ELF-1 (cell line): Measurements from ENCODE around the gene KCNV2.
"Not testable (repeated sequence)": the region's sequence is repeated elsewhere in the genome, so short reads cannot be mapped to it uniquely, and the experiment has no call there.

Source experiments
- DNase-seq: peaks from one replicate; pipeline ENCODE4 v3.0.0-alpha.2; 2016; ENCODE audit warnings: low read depth, low spot score

KCNV2 gene

DNA sequence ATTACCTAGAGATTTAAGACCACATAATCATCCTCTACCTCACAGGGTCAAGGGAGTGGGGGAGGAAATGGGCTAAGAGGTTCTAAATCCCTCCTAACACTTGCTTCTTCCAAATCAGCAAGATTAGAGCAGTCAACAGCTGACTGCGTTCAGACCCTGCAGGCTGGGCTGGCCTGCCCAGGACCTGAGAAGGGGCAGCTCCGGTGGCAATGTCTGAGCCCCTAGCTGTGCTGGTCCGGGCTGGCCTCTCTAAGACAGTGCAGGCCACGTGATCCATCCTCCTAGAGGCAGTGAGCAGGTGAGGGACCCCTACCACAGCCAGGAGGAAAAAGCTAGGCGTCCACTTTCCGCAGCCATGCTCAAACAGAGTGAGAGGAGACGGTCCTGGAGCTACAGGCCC is at the start of gene KCNV2:
Gene KCNV2 (plus strand): TSS at position 126 of the 400 bp plus-strand sequence. CDS start 230 bp downstream, at position 356.
- no peak for DNase-seq

DNA sequence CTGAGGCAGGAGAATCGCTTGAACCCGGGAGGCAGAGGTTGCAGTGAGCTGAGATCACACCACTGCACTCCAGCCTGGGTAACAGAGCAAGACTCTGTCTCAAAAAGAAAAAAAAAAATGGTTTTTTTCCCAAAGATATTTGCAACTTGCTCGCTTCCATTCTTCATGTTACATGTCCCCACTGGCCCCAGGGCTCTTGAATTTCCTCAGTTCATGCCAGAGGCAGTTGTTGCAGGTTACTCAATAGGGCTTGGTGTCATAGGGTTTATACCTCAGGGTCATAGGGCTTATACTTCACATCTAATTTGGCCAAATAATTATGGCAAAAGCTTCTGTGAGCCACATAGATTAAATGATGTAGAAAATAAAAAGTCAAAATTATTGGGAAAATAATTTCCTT is 44.1 kb upstream of the KCNV2 start:
- no peak for DNase-seq

DNA sequence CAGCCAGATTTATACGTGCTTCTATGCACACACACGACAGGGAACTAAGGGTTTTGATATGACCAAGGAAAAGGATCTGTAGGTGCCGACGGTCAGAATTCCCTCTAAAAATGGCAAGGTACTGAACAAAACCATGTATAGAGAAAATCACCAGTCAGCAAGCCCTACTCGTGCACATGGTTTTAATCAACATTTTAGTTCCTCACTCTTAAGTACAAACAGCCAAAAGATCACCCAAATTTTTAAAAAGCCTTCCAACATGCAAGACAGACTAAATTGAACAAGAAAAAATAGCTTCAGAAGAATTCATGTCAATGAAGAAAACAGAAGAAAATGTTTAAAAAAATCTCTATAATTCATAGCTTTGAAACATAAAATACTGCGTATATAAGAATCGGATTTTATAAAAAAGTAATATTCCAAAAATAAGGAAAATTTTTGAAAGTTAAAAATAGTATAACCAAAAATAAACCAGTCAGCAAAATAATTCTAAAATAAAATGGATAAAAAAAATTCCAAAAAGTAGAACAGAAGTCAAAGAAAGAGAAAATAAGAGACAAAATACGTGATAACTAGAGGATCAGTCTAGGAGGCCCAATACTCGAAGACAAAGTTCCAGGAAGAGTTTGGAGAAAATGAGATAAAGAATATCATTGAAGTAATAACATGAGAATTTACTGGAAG is 43.0 kb upstream of the KCNV2 start:
- DNase-seq = no peak

DNA sequence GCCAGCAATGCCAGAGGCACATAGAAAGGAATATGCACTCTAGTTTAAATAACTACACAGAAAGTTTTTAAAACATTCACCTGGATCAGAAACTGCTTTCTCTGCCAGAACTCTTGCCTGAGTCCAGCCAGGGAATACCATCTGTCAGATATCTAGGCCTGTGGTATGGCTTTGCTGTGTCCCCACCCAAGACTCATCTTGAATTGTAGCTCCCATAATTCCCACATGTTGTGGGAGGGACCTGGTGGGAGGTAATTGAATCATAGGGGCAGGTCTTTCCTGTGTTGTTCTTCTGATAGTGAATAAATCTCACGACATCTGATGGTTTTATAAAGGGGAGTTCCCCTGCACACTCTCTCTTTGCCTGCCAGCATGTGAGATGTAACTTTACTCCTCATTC is 41.5 kb upstream of the KCNV2 start:
- DNase-seq = no peak

DNA sequence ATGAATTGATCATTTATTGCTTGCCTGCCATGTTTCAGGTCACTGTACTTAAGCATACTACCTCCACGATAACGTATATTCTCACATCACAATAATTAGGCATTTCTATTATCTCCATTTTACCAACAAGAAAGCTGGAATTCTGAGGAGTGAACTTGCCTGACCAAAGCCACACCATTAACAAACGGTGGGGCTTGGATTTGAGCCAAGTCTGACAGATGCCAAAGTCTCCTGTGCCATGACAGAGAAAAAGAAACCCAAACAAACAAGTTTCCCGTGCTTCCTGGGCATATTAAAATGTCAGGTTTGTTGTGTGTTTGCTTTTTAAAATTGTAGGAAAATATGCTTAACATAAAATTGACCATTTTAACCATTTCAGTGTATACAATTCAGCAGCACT is 40.8 kb upstream of the KCNV2 start:
- no peak for DNase-seq

DNA sequence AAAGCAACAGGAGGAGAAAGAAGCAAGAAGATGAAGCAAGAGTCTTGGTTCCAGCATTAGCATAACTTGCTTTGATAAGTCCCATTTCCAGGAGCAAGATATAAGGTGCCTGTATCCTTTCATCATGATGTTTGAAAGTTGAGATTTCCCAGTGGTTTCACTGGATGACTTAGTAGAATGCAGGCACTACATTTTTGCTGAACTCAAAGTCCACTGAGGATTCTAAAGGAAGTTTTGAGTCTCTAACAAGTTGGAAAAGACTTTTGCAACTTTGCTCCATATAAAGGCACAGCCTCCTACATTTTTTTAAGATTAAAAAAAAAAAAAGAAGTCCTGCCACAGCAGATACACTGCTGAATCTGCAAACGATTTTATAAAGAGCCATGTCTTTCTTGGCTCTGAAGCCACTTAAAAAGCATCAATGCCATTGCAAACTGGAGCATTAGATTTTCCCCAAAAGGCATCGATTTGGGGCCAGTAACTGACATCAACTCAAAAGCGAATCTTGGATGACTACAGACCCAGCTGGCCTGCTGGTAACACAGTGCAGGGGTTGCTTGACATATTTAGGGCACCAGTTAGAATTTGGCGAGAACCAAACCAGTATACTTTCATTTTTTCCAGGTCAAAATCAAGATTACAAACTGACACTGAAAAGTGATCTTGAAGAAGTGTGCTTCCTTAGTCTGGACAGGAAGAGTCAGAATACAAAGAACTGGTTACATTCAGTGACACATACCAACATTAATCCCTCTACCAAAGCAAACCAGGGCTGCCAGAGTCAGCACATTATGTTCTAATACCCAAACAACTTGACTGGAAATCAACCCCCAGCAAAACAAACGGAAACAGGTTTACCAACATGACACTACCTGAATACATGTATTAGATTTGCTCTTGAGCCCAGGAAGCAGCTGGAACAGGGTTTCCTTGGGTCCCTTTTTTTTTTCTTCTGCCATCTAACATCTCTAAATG is 39.1 kb upstream of the KCNV2 start:
- DNase-seq = no peak

DNA sequence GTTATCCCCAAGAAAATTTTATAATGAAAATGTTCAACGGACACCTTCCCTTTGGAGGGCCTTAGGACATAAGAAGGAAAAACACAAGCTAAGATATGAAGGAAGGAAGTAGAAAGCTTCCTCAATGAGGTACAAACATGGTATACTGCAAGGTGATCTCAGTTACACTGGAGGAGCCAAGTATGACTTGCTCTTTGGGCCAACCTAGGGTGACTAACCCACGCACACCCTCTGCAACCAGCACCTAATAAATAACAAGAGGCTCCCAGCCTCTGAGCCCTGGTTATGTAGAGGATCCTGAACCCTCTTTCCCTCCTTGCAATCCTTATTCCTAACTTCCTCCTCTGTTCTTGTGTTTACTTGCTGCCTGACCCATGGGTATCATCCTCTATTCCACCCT is 38.3 kb upstream of the KCNV2 start:
- DNase-seq = no peak

DNA sequence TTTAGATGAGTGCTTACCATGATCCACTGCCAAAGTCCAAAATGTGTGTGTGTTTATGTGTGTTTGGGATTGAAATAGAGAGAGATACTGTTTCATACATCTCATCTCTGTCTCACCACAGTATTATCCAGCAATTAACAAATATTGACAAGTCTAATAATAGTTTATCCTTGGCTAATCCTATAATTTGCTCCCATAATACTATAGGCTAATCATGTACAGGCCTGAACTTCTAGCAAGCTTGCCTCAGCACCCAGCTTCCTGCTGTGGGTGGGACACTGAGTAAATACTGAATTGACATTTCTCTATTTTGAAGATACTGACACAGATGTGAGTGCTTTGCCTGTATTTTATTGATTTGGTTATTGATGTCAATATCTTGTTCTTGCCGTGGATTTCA is 35.3 kb upstream of the KCNV2 start:
- DNase-seq = no peak

DNA sequence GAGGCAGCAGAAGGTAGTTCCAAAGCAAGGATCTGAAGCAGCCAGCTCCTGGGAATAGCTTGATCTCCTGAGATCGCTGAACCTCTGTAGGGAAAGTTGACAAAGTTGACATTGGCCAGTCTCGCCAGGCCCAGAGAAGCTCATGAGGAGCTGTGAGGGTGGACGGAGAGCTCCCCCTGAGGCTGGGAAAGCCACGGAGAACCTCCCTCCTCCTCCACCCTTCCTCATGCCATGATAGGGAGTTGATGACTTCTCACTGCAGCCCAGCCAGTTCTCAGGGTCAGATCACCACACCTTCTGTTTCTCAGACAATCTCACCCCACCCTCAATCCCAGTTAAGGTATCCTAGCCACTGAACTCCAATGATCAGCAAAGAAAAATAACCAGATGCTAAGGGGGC is 30.4 kb upstream of the KCNV2 start:
- DNase-seq = peak; percentile 45

DNA sequence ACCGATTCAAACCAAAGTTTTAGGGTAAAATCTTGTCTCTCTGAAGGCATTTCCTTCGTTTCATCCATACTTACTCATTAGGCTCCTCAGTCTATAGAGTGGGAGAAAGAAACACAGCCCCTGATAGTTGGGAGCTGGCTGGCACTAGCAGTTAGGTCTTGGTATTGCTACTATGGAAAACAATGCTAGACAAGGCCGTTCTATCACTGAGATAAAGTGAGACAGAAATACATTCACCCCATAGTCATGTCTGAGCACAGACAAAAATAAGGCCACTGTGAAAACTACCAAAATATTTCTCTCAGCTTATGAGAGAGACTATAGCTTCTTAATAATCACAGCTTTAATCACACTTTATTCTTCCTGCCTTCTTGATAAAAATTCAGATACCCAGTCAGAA is 28.7 kb upstream of the KCNV2 start:
- no peak for DNase-seq

DNA sequence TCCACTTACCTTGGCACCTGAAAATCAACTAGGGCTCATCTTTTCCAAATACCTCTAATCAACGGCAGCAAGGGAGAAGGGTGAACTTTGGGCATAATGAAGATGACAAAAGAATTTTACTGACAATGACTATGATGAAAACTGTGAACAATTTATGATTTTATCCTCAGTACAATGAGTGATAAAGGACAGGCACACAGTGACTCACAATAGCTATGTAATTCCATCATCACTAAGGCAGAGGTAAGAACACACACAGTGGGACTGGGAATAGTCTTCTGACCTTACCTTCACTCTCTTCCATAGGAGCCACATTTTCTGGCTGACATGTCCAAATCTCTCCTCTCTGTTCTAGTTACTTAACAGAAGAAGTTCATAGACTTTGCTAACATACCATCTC is 26.1 kb upstream of the KCNV2 start:
- DNase-seq = no peak

DNA sequence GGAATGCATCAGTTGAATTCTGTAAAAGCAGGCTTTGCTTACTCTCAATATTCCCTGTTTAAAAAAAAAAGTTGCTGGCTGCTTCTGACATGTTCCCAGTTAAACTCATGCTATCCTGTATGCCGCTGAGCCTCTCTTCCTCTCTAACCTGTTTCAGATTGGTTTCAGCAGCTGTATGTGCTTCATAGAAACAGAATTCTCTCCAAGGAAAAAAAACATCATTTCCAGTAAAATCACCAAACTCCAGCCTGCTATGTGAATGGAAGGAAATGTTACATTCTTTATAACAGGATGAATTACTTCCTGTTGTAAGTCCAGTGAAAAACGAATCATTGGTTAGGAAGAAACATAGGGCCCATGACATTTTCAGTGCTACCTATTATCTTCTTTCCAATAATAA is 25.7 kb upstream of the KCNV2 start:
- no peak for DNase-seq

DNA sequence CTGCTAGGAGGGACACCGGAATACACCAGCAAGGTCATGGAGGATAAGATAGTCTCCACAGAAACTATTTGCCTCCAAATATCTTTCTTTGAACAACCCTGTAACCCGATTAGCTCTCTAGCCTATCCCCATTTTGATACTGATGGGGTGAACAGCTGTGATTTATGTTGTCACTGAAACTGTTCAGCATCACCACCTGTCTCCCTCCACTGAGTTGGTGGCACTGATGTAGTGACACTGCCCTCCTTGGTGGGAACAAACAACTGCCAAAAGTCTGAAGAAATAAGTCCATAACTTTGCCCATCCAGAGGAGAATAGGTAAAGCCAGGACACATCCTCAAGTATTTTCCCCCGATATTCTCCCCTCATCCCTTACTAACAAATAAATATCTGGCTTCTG is 24.3 kb upstream of the KCNV2 start:
- no peak for DNase-seq

DNA sequence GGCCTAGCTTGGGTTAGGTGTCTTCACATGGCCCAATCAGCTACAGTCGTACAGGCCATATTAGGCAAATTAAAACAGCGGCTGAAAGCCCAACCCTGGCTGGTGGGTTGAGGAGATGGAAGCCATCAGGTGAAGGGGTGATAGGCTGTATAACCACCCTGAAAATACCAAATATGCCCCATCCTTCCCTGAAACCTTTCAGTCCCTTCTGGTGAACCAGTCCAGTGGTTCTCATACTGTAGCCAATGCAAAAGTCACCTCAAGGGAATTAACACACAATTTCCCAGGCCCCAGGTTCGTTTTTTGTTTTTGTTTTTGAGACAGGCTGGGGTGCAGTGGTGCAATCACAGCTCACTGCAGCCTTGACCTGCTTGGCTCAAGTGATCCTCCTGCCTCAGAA is 19.8 kb upstream of the KCNV2 start:
- DNase-seq = no peak

DNA sequence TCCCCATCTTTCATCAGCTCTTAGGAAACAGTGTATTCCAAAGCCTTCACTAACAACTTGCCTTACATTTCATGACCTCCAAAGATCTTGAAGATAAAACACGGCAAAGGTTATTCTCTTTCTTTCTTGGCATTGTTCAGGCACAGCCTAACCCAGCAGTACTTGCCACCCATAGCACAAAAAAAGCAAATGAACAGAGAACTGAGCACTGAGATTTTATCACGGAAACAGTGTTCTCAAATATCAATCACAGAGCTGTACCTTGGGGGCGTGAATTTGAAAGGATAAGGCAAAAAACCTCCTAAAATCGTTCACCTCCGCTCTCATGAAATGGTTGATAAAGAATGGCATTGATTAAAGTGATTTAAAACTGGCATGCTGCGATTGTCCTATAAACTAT is 16.9 kb upstream of the KCNV2 start:
- no peak for DNase-seq

DNA sequence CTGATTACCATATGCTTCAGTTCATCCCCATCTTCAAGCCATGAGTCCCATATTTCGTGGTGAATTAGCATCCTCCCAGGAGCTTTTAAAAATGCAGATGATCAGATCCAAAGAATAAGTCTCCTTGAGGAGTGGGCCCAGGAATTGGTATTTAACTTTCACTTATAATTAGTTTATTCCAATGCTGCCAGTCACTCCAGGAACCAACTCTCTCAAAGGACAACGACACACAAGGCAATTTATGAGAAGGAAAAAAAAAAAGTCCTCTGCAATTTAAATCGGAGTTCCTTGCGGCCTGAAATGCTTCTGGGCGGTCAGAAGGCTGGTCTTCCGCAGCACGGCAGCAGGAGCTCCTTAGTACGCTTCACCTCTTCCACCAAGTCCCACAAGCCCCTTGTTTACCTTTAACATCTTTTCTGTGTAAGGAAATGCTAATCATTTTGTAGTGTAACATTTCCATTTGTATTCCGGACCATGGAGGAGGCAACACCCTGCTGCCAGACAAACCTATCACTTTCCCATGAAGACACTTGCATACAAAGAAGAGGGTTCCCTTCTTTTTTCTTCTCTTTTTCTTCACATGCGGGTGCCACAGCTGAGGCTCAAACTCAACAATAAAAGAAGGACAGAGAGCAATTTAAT is 16.3 kb upstream of the KCNV2 start:
- DNase-seq = peak; percentile 32

DNA sequence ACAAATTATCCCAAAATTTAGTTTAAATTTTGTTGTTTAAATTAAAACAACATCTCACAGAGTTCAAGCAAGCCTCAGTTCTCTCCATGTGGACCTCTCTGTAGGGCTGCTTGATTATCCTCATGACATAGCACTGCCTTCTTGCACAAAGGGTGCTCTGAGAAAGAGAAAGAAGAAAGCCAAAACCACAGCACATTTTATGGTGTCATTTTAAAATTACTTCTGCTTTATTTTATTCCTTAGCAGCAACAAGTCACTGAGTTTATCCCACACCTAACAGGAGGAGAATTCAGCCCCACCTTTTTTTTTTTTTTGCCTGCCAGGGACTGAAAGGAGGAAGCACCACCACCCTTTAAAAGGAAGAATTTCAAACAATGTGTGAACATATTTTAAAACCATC is 12.8 kb upstream of the KCNV2 start:
- no peak for DNase-seq

DNA sequence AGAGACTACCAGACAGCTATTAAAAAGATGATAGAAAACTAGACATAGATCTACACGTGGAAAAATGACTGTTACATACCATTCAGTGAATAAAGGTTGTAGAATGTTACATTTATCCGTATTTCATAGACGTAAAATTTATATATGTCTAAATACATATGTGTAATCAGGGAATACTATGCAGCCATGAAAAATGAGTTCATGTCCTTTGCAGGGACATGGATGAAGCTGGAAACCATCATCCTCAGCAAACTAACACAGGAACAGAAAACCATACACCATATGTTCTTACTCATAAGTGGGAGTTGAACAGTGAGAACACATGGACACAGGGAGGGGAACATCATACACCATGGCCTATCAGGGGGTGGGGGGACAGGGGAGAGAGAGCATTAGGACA is 10.1 kb upstream of the KCNV2 start:
- not testable (repeated sequence) for DNase-seq

DNA sequence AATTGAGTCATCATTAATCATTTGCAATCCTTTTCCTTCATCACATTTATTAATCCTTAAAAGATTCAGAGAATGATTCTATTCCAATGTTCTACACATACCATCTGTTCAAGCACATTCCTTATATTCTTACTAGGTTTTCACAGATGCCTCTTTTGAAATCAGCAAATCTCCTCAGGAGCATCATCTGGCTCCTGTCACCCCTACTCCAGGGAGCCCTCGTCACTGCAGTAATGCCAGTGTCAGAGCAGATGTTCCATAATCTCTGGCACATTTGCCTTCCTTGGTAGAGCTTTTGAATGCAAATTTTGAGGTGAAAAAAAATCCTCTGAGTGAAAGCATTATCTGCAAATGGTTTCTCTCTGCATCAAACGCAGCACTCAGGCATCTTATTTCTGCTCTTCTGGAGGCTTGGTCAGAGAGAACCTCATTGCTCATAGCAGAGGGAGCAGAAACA is 7.6 kb upstream of the KCNV2 start:
- no peak for DNase-seq

DNA sequence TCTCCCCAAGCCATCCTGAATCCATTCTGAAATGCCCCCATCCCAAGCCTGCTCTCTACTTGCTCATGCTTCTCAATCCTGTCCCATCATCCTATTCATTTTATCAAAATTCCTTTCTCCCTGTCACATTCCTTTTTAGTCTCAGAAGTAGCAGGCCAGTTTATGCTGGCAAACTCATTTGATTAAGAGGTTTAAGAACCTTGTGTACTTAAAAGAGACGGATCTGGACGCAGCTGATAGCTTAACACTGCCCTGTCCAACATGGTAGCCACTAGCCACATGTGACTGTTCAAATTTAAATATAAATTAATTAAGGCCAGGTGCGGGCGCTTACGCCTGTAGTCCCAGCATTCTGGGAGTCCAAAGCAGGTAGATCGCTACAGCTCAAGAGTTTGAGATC is 5.6 kb upstream of the KCNV2 start:
- no peak for DNase-seq

DNA sequence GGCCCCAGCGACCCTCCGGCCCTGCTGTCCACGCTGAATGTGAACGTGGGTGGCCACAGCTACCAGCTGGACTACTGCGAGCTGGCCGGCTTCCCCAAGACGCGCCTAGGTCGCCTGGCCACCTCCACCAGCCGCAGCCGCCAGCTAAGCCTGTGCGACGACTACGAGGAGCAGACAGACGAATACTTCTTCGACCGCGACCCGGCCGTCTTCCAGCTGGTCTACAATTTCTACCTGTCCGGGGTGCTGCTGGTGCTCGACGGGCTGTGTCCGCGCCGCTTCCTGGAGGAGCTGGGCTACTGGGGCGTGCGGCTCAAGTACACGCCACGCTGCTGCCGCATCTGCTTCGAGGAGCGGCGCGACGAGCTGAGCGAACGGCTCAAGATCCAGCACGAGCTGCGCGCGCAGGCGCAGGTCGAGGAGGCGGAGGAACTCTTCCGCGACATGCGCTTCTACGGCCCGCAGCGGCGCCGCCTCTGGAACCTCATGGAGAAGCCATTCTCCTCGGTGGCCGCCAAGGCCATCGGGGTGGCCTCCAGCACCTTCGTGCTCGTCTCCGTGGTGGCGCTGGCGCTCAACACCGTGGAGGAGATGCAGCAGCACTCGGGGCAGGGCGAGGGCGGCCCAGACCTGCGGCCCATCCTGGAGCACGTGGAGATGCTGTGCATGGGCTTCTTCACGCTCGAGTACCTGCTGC is 839 bp downstream of the KCNV2 start:
- DNase-seq = no peak

DNA sequence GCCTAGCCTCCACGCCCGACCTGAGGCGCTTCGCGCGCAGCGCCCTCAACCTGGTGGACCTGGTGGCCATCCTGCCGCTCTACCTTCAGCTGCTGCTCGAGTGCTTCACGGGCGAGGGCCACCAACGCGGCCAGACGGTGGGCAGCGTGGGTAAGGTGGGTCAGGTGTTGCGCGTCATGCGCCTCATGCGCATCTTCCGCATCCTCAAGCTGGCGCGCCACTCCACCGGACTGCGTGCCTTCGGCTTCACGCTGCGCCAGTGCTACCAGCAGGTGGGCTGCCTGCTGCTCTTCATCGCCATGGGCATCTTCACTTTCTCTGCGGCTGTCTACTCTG is 1.4 kb downstream of the KCNV2 start:
- no peak for DNase-seq
